DND-41 (cell line): Measurements from ENCODE around the gene ST6GALNAC2.
"Not testable (repeated sequence)": the region's sequence is repeated elsewhere in the genome, so short reads cannot be mapped to it uniquely, and the experiment has no call there.

ENCODE experiments used
- ATAC-seq: fragments of 200-7000 bp; cut with Tn5 transposase; 3 replicates; pipeline ENCODE4 v1.9.1; 2021; ENCODE audit warnings: low read depth; ENCODE audit not compliant: insufficient read depth
- DNase-seq: peaks from one replicate; pipeline ENCODE4 v3.0.0-alpha.2; 2020
- H2AFZ ChIP-seq: 2 replicates; pipeline ENCODE4 v1.6.0; 2012; ENCODE audit warnings: low read depth, low read length
- H3K27ac ChIP-seq: 2 replicates; pipeline ENCODE4 v1.5.1; 2012; ENCODE audit warnings: low read length, inconsistent platforms
- H3K27me3 ChIP-seq: fragments of 200-600 bp; sonication (generic); 2 replicates; pipeline ENCODE4 v1.6.0; 2012; ENCODE audit warnings: low read length, mild to moderate bottlenecking, inconsistent platforms; ENCODE audit not compliant: insufficient read depth, poor library complexity
- H3K36me3 ChIP-seq: 2 replicates; pipeline ENCODE4 v1.5.1; 2012; ENCODE audit warnings: low read length, inconsistent platforms; ENCODE audit not compliant: insufficient read depth
- H3K4me1 ChIP-seq: 2 replicates; pipeline ENCODE4 v1.5.1; 2012; ENCODE audit warnings: mild to moderate bottlenecking, low read length; ENCODE audit not compliant: insufficient read depth
- H3K4me2 ChIP-seq: 2 replicates; pipeline ENCODE4 v1.6.0; 2012; ENCODE audit warnings: mild to moderate bottlenecking, moderate library complexity, low read length, inconsistent platforms; ENCODE audit not compliant: insufficient read depth
- H3K4me3 ChIP-seq, 2 experiments: fragments of 200-600 bp in 1 of 2; shearing (Covaris generic) in 1 of 2; 2 replicates each; pipeline ENCODE4 v1.5.1; 2012 to 2016; ENCODE audit warnings: inconsistent platforms in 2 of 2, low read length in 2 of 2, mild to moderate bottlenecking in 2 of 2, low read depth in 1 of 2, moderate library complexity in 1 of 2
- H3K79me2 ChIP-seq: 2 replicates; pipeline ENCODE4 v1.6.0; 2012; ENCODE audit warnings: low read length, inconsistent platforms; ENCODE audit not compliant: insufficient read depth
- H3K9ac ChIP-seq: 2 replicates; pipeline ENCODE4 v1.6.0; 2012; ENCODE audit warnings: low read depth, mild to moderate bottlenecking, inconsistent platforms, low read length, moderate library complexity
- H3K9me3 ChIP-seq: 2 replicates; pipeline ENCODE4 v1.5.1; 2012; ENCODE audit warnings: low read length, moderate library complexity, mild to moderate bottlenecking, inconsistent platforms; ENCODE audit not compliant: insufficient read depth, severe bottlenecking
- H4K20me1 ChIP-seq: 2 replicates; pipeline ENCODE4 v1.6.0; 2012; ENCODE audit warnings: low read length; ENCODE audit not compliant: insufficient read depth
- CTCF ChIP-seq: IDR thresholded peaks from 2 replicates; pipeline ENCODE4 v1.5.1; 2012; ENCODE audit warnings: borderline replicate concordance, low read length, moderate library complexity, mild to moderate bottlenecking; ENCODE audit not compliant: poor library complexity, severe bottlenecking; ENCODE audit errors: extremely low read depth
- EZH2 ChIP-seq: IDR thresholded peaks from 3 replicates; pipeline ENCODE4 v1.6.1; 2012; ENCODE audit warnings: borderline replicate concordance, low read depth, mild to moderate bottlenecking, moderate library complexity, low read length, inconsistent platforms; ENCODE audit not compliant: severe bottlenecking

The ST6GALNAC2 gene

GRCh38 chr17:76528156-76528527, 57.5 kb downstream of the ST6GALNAC2 start:
- Histone ChIP-seq H3K27me3 (no peaks in the 10 kb centered on the region), H3K4me3 (no peak overlapping the region), H3K4me2 (no peak overlapping the region), H3K36me3 (no peaks in the 10 kb centered on the region), H3K27ac (no peak overlapping the region), H2AFZ (no peak overlapping the region), H3K9me3 (no peaks in the 10 kb centered on the region), H4K20me1 (no peaks in the 10 kb centered on the region; the same call in 1 of the 2 replicates), H3K9ac (no peak overlapping the region), H3K79me2 (no peaks in the 10 kb centered on the region), H3K4me1 (peaks cover 4% of the 10 kb centered on the region)
- no peak for DNase-seq
- peak; percentile 32 for ATAC-seq
- no peak for TF ChIP-seq CTCF
- TF ChIP-seq EZH2: no peak

GRCh38 chr17:76527430-76528111, 58.1 kb downstream of the ST6GALNAC2 start:
- H3K27ac ChIP-seq: no peak overlapping the region

GRCh38 chr17:76527016-76527415, 58.6 kb downstream of the ST6GALNAC2 start:
- H3K4me1 ChIP-seq, ATAC-seq, H3K9ac ChIP-seq, H3K79me2 ChIP-seq, H3K27ac ChIP-seq, H3K36me3 ChIP-seq, H3K27me3 ChIP-seq, DNase-seq, H3K9me3 ChIP-seq, H4K20me1 ChIP-seq, H3K4me2 ChIP-seq, H2AFZ ChIP-seq, H3K4me3 ChIP-seq: not testable (repeated sequence)

More at GRCh38 chr17:76527430-76528111, 58.1 kb downstream of the ST6GALNAC2 start:
- ATAC-seq (peak; percentile 39; the same call in 2 of the 3 replicates), DNase-seq (peak; percentile 20)
- no peaks in the 10 kb centered on the region for H3K36me3 ChIP-seq
- H3K9me3 ChIP-seq: no peaks in the 10 kb centered on the region
- no peaks in the 10 kb centered on the region for H3K27me3 ChIP-seq
- no peak overlapping the region for H3K4me3 ChIP-seq
- peaks cover 8% of the 10 kb centered on the region for H3K4me1 ChIP-seq
- TF ChIP-seq EZH2 (no peak), CTCF (no peak)
- H2AFZ ChIP-seq: no peak overlapping the region
- no peaks in the 10 kb centered on the region for H3K79me2 ChIP-seq
- H4K20me1 ChIP-seq: no peaks in the 10 kb centered on the region; the same call in 1 of the 2 replicates
- H3K9ac ChIP-seq: no peak overlapping the region
- H3K4me2 ChIP-seq: no peak overlapping the region

- DNase-seq, H3K4me1 ChIP-seq, H3K27ac ChIP-seq, H3K27me3 ChIP-seq, H3K4me2 ChIP-seq, H4K20me1 ChIP-seq, H2AFZ ChIP-seq, H3K36me3 ChIP-seq, H3K9ac ChIP-seq, H3K4me3 ChIP-seq, H3K79me2 ChIP-seq, ATAC-seq, H3K9me3 ChIP-seq: not testable (repeated sequence)
These were observed 60.2 kb downstream of the ST6GALNAC2 start for GRCh38 chr17:76525513-76525833.
